Left ventricle myocardium inferior (tissue), 1 donor: Measurements from ENCODE around the gene PRDM7. TPM values are rescaled to one million over a fixed set of nuclear protein-coding genes. Genes with fewer than 3 reads are reported as not detected.

Source experiments
- DNase-seq: peaks from one replicate; pipeline ENCODE4 v3.0.0-alpha.2; 2020
- H3K27ac ChIP-seq: fragments of 200-600 bp; replicated peaks from 2 replicates; pipeline ENCODE4 v1.8.0; 2021
- H3K27me3 ChIP-seq: fragments of 200-600 bp; 2 replicates; pipeline ENCODE4 v1.8.0; 2021; ENCODE audit warnings: low read depth
- H3K36me3 ChIP-seq: fragments of 200-600 bp; 2 replicates; pipeline ENCODE4 v1.8.0; 2021
- H3K4me1 ChIP-seq: fragments of 200-600 bp; 2 replicates; pipeline ENCODE4 v1.8.0; 2021
- H3K4me3 ChIP-seq: fragments of 200-600 bp; 2 replicates; pipeline ENCODE4 v1.8.0; 2021; ENCODE audit warnings: mild to moderate bottlenecking, moderate library complexity
- H3K9me3 ChIP-seq: fragments of 200-600 bp; replicated peaks from 2 replicates; pipeline ENCODE4 v1.8.0; 2021
- intact Hi-C: fragments of 100-400 bp; cut with micrococcal nuclease; formaldehyde crosslinking; loops from one replicate; pipeline ENCODE4 v1.11.0; 2022
- total RNA-seq: library from RNA; stranded (reverse); fragmentation: NEBNext Ultra II Directional; extraction: Animal tissue kit (Norgen Biotek cat#: 25700); gene quantifications from one replicate; pipeline ENCODE4 v1.2.1, GENCODE V29; 2021
- TF ChIP-seq, protein P1 (sequence below): fragments of 200-600 bp; IDR thresholded peaks from 2 replicates; pipeline ENCODE4 v1.8.0; 2021; ENCODE audit warnings: antibody characterized with exemption, mild to moderate bottlenecking, borderline replicate concordance
- donor health status: DM: no; HTN: yes; CAD: no; lungs with severe emphysema.

PRDM7 gene
- total RNA-seq, 1 donor from 2014 or later = not detected

GRCh38 chr16:90031186-90031930 lies 45.8 kb downstream of the PRDM7 start:
- Histone ChIP-seq H3K4me1 (no peaks in the 10 kb centered on the region), H3K27ac (no peak overlapping the region), H3K9me3 (no peaks in the 10 kb centered on the region), H3K27me3 (no peaks in the 10 kb centered on the region), H3K4me3 (no peak overlapping the region), H3K36me3 (peaks cover 40% of the 10 kb centered on the region)
- no peak for DNase-seq
- intact Hi-C loops = no loop called here
- TF ChIP-seq, protein P1, sequence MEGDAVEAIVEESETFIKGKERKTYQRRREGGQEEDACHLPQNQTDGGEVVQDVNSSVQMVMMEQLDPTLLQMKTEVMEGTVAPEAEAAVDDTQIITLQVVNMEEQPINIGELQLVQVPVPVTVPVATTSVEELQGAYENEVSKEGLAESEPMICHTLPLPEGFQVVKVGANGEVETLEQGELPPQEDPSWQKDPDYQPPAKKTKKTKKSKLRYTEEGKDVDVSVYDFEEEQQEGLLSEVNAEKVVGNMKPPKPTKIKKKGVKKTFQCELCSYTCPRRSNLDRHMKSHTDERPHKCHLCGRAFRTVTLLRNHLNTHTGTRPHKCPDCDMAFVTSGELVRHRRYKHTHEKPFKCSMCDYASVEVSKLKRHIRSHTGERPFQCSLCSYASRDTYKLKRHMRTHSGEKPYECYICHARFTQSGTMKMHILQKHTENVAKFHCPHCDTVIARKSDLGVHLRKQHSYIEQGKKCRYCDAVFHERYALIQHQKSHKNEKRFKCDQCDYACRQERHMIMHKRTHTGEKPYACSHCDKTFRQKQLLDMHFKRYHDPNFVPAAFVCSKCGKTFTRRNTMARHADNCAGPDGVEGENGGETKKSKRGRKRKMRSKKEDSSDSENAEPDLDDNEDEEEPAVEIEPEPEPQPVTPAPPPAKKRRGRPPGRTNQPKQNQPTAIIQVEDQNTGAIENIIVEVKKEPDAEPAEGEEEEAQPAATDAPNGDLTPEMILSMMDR = no peak

DNA sequence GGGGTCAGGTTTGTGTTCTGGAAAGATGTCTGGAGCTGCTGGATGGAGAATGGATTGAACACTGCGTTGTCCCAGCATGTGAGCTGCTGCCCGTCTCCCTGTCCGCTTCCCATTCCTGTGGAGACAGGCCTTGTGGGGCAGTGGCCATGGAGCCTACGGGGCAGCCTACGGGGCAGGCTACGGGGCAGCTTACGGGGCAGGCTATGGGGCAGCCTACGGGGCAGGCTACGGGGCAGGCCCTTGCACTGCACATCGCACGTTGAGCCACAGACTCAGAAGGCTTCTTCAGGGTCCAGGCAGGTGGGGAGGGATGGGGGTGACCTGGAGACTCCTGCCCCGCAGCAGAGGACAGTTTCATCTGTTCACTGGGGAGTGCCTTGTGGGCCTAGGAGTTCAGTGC lies 48.1 kb downstream of the PRDM7 start:
- intact Hi-C loops = no loop called here
- Histone ChIP-seq H3K36me3 (peaks cover 24% of the 10 kb centered on the region), H3K4me1 (no peaks in the 10 kb centered on the region), H3K27ac (no peak overlapping the region), H3K9me3 (no peaks in the 10 kb centered on the region), H3K27me3 (no peaks in the 10 kb centered on the region), H3K4me3 (no peak overlapping the region)
- TF ChIP-seq, protein P1 = no peak
- no peak for DNase-seq

DNA sequence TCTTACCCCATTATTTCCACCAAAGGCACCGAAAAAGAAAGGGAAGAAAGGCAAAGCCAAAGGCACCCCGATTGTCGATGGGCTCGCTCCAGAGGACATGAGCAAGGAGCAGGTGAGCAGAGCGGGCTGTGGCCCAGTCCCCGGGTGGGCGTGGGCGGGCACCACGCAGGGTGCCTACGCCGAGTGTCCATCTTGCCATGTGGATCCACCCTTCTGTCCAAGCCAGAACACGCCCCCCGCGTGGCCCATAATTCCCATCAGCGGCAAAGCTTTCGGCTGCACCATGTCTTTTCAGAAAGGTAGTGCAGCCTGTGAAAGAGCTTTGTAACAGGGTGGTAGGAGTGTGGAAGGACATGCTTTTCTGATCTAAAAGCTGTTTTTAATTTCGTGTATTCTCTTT lies 49.5 kb downstream of the PRDM7 start:
- Histone ChIP-seq H3K4me3 (no peak overlapping the region), H3K4me1 (peaks cover 10% of the 10 kb centered on the region)

DNA sequence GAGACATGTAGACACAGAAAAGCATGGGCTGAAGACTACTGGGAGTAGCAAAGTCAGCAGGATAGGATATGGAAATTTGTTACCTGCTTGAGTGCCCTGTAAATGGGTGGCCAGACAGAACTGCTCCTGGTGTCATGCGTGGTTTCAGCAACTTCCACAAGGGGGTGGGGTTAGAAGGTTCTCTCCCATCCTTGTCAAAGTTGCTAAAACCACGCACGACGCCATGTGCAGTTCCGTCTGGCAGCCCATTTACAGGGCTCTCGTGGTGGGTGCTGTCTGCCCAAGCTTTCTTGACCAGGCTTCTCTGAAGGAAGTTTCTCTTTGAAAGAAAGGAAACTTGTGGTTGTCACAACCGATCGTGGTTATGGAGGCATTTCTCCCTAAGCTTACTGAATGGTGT lies 51.0 kb downstream of the PRDM7 start:
- H3K9me3 ChIP-seq = no peaks in the 10 kb centered on the region
- intact Hi-C loops = no loop called here
- H3K4me1 ChIP-seq = peaks cover 24% of the 10 kb centered on the region
- no peaks in the 10 kb centered on the region for H3K27me3 ChIP-seq
- H3K27ac ChIP-seq = no peak overlapping the region
- peaks cover 9% of the 10 kb centered on the region for H3K36me3 ChIP-seq
- DNase-seq = no peak
- TF ChIP-seq, protein P1 = no peak
- no peak overlapping the region for H3K4me3 ChIP-seq

More for the DNA sequence above, 49.5 kb downstream of the PRDM7 start:
- Histone ChIP-seq H3K27ac (no peak overlapping the region), H3K9me3 (no peaks in the 10 kb centered on the region), H3K36me3 (peaks cover 17% of the 10 kb centered on the region), H3K27me3 (no peaks in the 10 kb centered on the region)
- TF ChIP-seq, protein P1 = no peak
- intact Hi-C loops = no loop called here
- DNase-seq = no peak

- Histone ChIP-seq H3K9me3 (no peaks in the 10 kb centered on the region), H3K27me3 (peaks cover 14% of the 10 kb centered on the region), H3K36me3 (peaks cover 8% of the 10 kb centered on the region), H3K27ac (peak overlapping the region; percentile 79), H3K4me3 (peak overlapping the region; percentile 80), H3K4me1 (peaks cover 50% of the 10 kb centered on the region)
- intact Hi-C loops = no loop called here
- DNase-seq = no peak
- TF ChIP-seq, protein P1 = no peak
Observed at GRCh38 chr16:90023078-90023447, 54.1 kb downstream of the PRDM7 start.
